ENCODE results near the gene MAX. TPM values are rescaled to one million over a fixed set of nuclear protein-coding genes. Genes with fewer than 3 reads are reported as not detected.
"Not testable (repeated sequence)": the region's sequence is repeated elsewhere in the genome, so short reads cannot be mapped to it uniquely, and the experiment has no call there.

The MAX gene
- total RNA-seq, 2 experiments from 2014 or later, result 117 to 121 TPM

GRCh38 chr14:65092349-65092748 lies 10.0 kb downstream of the MAX start:
- H3K9me3 Mint-ChIP-seq, result peaks cover 10% of the 10 kb centered on the region
- no peak overlapping the region for H3K4me3 Mint-ChIP-seq
- no peaks in the 10 kb centered on the region for H3K27me3 Mint-ChIP-seq
- peaks cover 57% of the 10 kb centered on the region for H3K4me1 Mint-ChIP-seq
- H3K27ac Mint-ChIP-seq, result no peak overlapping the region
- H3K36me3 Mint-ChIP-seq, result peaks cover 53% of the 10 kb centered on the region
- DNase-seq, result no peak

- not testable (repeated sequence) for H3K27ac Mint-ChIP-seq, H3K4me3 Mint-ChIP-seq, H3K27me3 Mint-ChIP-seq, DNase-seq
- peaks cover 43% of the 10 kb centered on the region for H3K4me1 Mint-ChIP-seq
- H3K36me3 Mint-ChIP-seq, result peaks cover 68% of the 10 kb centered on the region
- H3K9me3 Mint-ChIP-seq, result peaks cover 21% of the 10 kb centered on the region
Observed at GRCh38 chr14:65087835-65088234, 14.5 kb downstream of the MAX start.

- not testable (repeated sequence) for H3K27me3 Mint-ChIP-seq, H3K4me3 Mint-ChIP-seq, H3K27ac Mint-ChIP-seq, DNase-seq
- Mint-ChIP-seq H3K9me3 (peaks cover 21% of the 10 kb centered on the region), H3K4me1 (peaks cover 48% of the 10 kb centered on the region), H3K36me3 (peaks cover 79% of the 10 kb centered on the region)
Observed at GRCh38 chr14:65086686-65087085, 15.6 kb downstream of the MAX start.

- DNase-seq, result no peak
- Mint-ChIP-seq H3K27ac (no peak overlapping the region), H3K9me3 (peaks cover 21% of the 10 kb centered on the region), H3K27me3 (no peaks in the 10 kb centered on the region), H3K4me3 (no peak overlapping the region), H3K36me3 (peaks cover 90% of the 10 kb centered on the region), H3K4me1 (peaks cover 59% of the 10 kb centered on the region)
Observed at GRCh38 chr14:65084554-65085505, 17.5 kb downstream of the MAX start.

GRCh38 chr14:65082930-65083329 lies 19.4 kb downstream of the MAX start:
- Mint-ChIP-seq H3K27me3 (no peaks in the 10 kb centered on the region), H3K4me3 (no peak overlapping the region), H3K9me3 (peaks cover 16% of the 10 kb centered on the region), H3K27ac (peak overlapping the region; percentile 26), H3K4me1 (peaks cover 60% of the 10 kb centered on the region), H3K36me3 (peaks cover 77% of the 10 kb centered on the region)
- DNase-seq, result no peak

GRCh38 chr14:65080960-65081747 lies 21.2 kb downstream of the MAX start:
- H3K4me1 Mint-ChIP-seq, result peaks cover 57% of the 10 kb centered on the region

GRCh38 chr14:65079768-65080167 lies 22.5 kb downstream of the MAX start:
- Mint-ChIP-seq H3K27ac (no peak overlapping the region), H3K36me3 (peaks cover 61% of the 10 kb centered on the region), H3K4me3 (no peak overlapping the region), H3K9me3 (no peaks in the 10 kb centered on the region), H3K4me1 (peaks cover 55% of the 10 kb centered on the region), H3K27me3 (no peaks in the 10 kb centered on the region)
- DNase-seq, result no peak

More at GRCh38 chr14:65080960-65081747, 21.2 kb downstream of the MAX start:
- peaks cover 7% of the 10 kb centered on the region for H3K9me3 Mint-ChIP-seq
- peaks cover 66% of the 10 kb centered on the region for H3K36me3 Mint-ChIP-seq
- no peaks in the 10 kb centered on the region for H3K27me3 Mint-ChIP-seq
- peak overlapping the region; percentile 30 for H3K27ac Mint-ChIP-seq
- no peak overlapping the region for H3K4me3 Mint-ChIP-seq
- DNase-seq, result no peak

- no peaks in the 10 kb centered on the region for H3K27me3 Mint-ChIP-seq
- peaks cover 57% of the 10 kb centered on the region for H3K36me3 Mint-ChIP-seq
- no peak for DNase-seq
- H3K9me3 Mint-ChIP-seq, result no peaks in the 10 kb centered on the region
- H3K4me1 Mint-ChIP-seq, result peaks cover 52% of the 10 kb centered on the region
- peak overlapping the region; percentile 5 for H3K27ac Mint-ChIP-seq
- H3K4me3 Mint-ChIP-seq, result no peak overlapping the region
Observed at GRCh38 chr14:65079201-65079600, 23.1 kb downstream of the MAX start.

GRCh38 chr14:65077318-65077717 lies 25.0 kb downstream of the MAX start:
- peaks cover 43% of the 10 kb centered on the region for H3K36me3 Mint-ChIP-seq
- H3K9me3 Mint-ChIP-seq, result no peaks in the 10 kb centered on the region
- no peaks in the 10 kb centered on the region for H3K27me3 Mint-ChIP-seq
- peaks cover 38% of the 10 kb centered on the region for H3K4me1 Mint-ChIP-seq
- no peak for DNase-seq
- no peak overlapping the region for H3K27ac Mint-ChIP-seq
- H3K4me3 Mint-ChIP-seq, result no peak overlapping the region

- peaks cover 27% of the 10 kb centered on the region for H3K36me3 Mint-ChIP-seq
Observed at GRCh38 chr14:65075628-65076325, 26.5 kb downstream of the MAX start.

GRCh38 chr14:65074449-65075150 lies 27.7 kb downstream of the MAX start:
- Mint-ChIP-seq H3K36me3 (peaks cover 20% of the 10 kb centered on the region), H3K4me3 (no peak overlapping the region), H3K4me1 (peaks cover 13% of the 10 kb centered on the region), H3K27me3 (no peaks in the 10 kb centered on the region), H3K27ac (no peak overlapping the region), H3K9me3 (no peaks in the 10 kb centered on the region)
- no peak for DNase-seq

More at GRCh38 chr14:65075628-65076325, 26.5 kb downstream of the MAX start:
- DNase-seq, result no peak
- peaks cover 24% of the 10 kb centered on the region for H3K4me1 Mint-ChIP-seq
- no peaks in the 10 kb centered on the region for H3K9me3 Mint-ChIP-seq
- H3K27me3 Mint-ChIP-seq, result no peaks in the 10 kb centered on the region
- H3K4me3 Mint-ChIP-seq, result no peak overlapping the region
- H3K27ac Mint-ChIP-seq, result no peak overlapping the region

GRCh38 chr14:65073605-65074201 lies 28.6 kb downstream of the MAX start:
- Mint-ChIP-seq H3K27ac (no peak overlapping the region), H3K4me3 (no peak overlapping the region), H3K27me3 (no peaks in the 10 kb centered on the region), H3K9me3 (no peaks in the 10 kb centered on the region), H3K4me1 (peaks cover 8% of the 10 kb centered on the region), H3K36me3 (peaks cover 18% of the 10 kb centered on the region)
- DNase-seq, result no peak

GRCh38 chr14:65072937-65073336 lies 29.4 kb downstream of the MAX start:
- Mint-ChIP-seq H3K27ac (no peak overlapping the region), H3K36me3 (peaks cover 23% of the 10 kb centered on the region), H3K9me3 (no peaks in the 10 kb centered on the region), H3K4me3 (no peak overlapping the region), H3K4me1 (peaks cover 8% of the 10 kb centered on the region), H3K27me3 (no peaks in the 10 kb centered on the region)
- DNase-seq, result no peak

GRCh38 chr14:65072256-65072655 lies 30.1 kb downstream of the MAX start:
- H3K27ac Mint-ChIP-seq, result no peak overlapping the region

More at GRCh38 chr14:65072256-65072655, 30.1 kb downstream of the MAX start:
- Mint-ChIP-seq H3K4me1 (peaks cover 8% of the 10 kb centered on the region), H3K4me3 (no peak overlapping the region), H3K27me3 (no peaks in the 10 kb centered on the region), H3K36me3 (peaks cover 19% of the 10 kb centered on the region), H3K9me3 (no peaks in the 10 kb centered on the region)
- DNase-seq, result no peak

All from activated naive CD8-positive, alpha-beta T cell treated with anti-CD3 and anti-CD28 coated beads for 36 hours (primary cell).